ENCODE data around the gene EFR3B.

- TF ChIP-seq CTCF (conservative IDR thresholded peaks at IDR 0.05; ENCODE audit: low read length) (no peak), EZH2phosphoT487 (IDR thresholded peaks at IDR 0.05; ENCODE audit: borderline replicate concordance, low read depth, low read length) (no peak)
Observed at GRCh38 chr2:25202275-25202674, 160.4 kb downstream of the EFR3B start.

All from OCI-LY7 (cell line).